WTC11 (cell line): Measurements from ENCODE around the gene RIC3. TPM values are rescaled to one million over a fixed set of nuclear protein-coding genes. Genes with fewer than 3 reads are reported as not detected.

Experiments
- ATAC-seq: fragments of 200-7000 bp; cut with Tn5 transposase; 2 replicates; pipeline ENCODE4 v1.10.0; 2021; ENCODE audit warnings: mild to moderate bottlenecking, moderate library complexity
- CTCF ChIA-PET: fragments of 300-600 bp; sonication (Branson Sonifier 250); formaldehyde crosslinking; loops from one replicate; lab custom pipeline; 2021; ENCODE audit warnings: antibody characterized with exemption; lab: Charles Lee
- POLR2A ChIA-PET: fragments of 350-600 bp; sonication (Branson Sonifier 250); formaldehyde crosslinking; loops from one replicate; lab custom pipeline; 2021; ENCODE audit warnings: antibody characterized with exemption; lab: Charles Lee
- DNase-seq: peaks from one replicate; pipeline ENCODE4 v3.0.0; 2021; ENCODE audit warnings: low spot score
- H3K27ac Mint-ChIP-seq: 2 replicates; pipeline ENCODE4 v1.8.0; 2021; ENCODE audit warnings: mixed read lengths
- H3K27me3 Mint-ChIP-seq: 2 replicates; pipeline ENCODE4 v1.8.0; 2021; ENCODE audit warnings: low read depth, mild to moderate bottlenecking, moderate library complexity, mixed read lengths
- H3K36me3 Mint-ChIP-seq: 2 replicates; pipeline ENCODE4 v1.8.0; 2021; ENCODE audit warnings: mixed read lengths
- H3K4me1 Mint-ChIP-seq: 2 replicates; pipeline ENCODE4 v1.8.0; 2022; ENCODE audit warnings: mixed read lengths
- H3K4me3 Mint-ChIP-seq: 2 replicates; pipeline ENCODE4 v1.8.0; 2021; ENCODE audit warnings: mild to moderate bottlenecking, moderate library complexity, mixed read lengths
- H3K9me3 Mint-ChIP-seq: 2 replicates; pipeline ENCODE4 v1.8.0; 2021; ENCODE audit warnings: mixed read lengths
- AR ChIP-seq: fragments of 250-450 bp; sonication (Bioruptor Pico); IDR thresholded peaks from 2 replicates; pipeline ENCODE4 v1.9.0; 2021; ENCODE audit warnings: mild to moderate bottlenecking
- HMGA2 ChIP-seq: fragments of 250-450 bp; sonication (Bioruptor Pico); IDR thresholded peaks from 2 replicates; pipeline ENCODE4 v1.4.0; 2021; ENCODE audit warnings: mild to moderate bottlenecking, moderate library complexity
- MLX ChIP-seq: sonication (generic); formaldehyde crosslinking; IDR thresholded peaks from 2 replicates; pipeline ENCODE4 v1.8.1; 2023; ENCODE audit warnings: mild to moderate bottlenecking, missing genetic modification reagents, moderate library complexity
- NFYB ChIP-seq: sonication (generic); formaldehyde crosslinking; conservative IDR thresholded peaks from 2 replicates; pipeline ENCODE4 v1.8.0; 2022; ENCODE audit warnings: low read depth, missing genetic modification reagents
- NR2C2 ChIP-seq: sonication (generic); formaldehyde crosslinking; IDR thresholded peaks from 2 replicates; pipeline ENCODE4 v1.8.0; 2022; ENCODE audit warnings: mild to moderate bottlenecking, missing genetic modification reagents
- TCF7 ChIP-seq: sonication (generic); formaldehyde crosslinking; IDR thresholded peaks from 2 replicates; pipeline ENCODE4 v1.8.0; 2022; ENCODE audit warnings: mild to moderate bottlenecking, low read depth, missing genetic modification reagents, moderate library complexity
- ZBTB43 ChIP-seq: sonication (generic); formaldehyde crosslinking; IDR thresholded peaks from 2 replicates; pipeline ENCODE4 v1.8.1; 2023; ENCODE audit warnings: mild to moderate bottlenecking, missing genetic modification reagents
- ZNF317 ChIP-seq: sonication (generic); formaldehyde crosslinking; IDR thresholded peaks from 2 replicates; pipeline ENCODE4 v1.8.1; 2023; ENCODE audit warnings: low read depth, mild to moderate bottlenecking, moderate library complexity, missing genetic modification reagents, borderline replicate concordance
- ZNF396 ChIP-seq: fragments of 250-450 bp; sonication (Bioruptor Pico); IDR thresholded peaks from 2 replicates; pipeline ENCODE4 v1.8.0; 2021; ENCODE audit warnings: mild to moderate bottlenecking, moderate library complexity, borderline replicate concordance
- ZNF416 ChIP-seq: fragments of 250-450 bp; sonication (Bioruptor Pico); IDR thresholded peaks from 2 replicates; pipeline ENCODE4 v1.9.0; 2021; ENCODE audit warnings: mild to moderate bottlenecking, inconsistent platforms
- ZNF671 ChIP-seq: fragments of 250-450 bp; sonication (Bioruptor Pico); IDR thresholded peaks from 2 replicates; pipeline ENCODE4 v1.8.0; 2021; ENCODE audit warnings: mild to moderate bottlenecking
- total RNA-seq: library from RNA; stranded (reverse); gene quantifications from 3 replicates; pipeline ENCODE4 v1.2.3, GENCODE V29; 2021
- TF ChIP-seq, protein P1 (sequence below): sonication (generic); formaldehyde crosslinking; IDR thresholded peaks from 2 replicates; pipeline ENCODE4 v1.8.0; 2022; ENCODE audit warnings: mild to moderate bottlenecking, missing genetic modification reagents
- TF ChIP-seq, protein P2 (sequence below): fragments of 250-450 bp; sonication (Bioruptor Pico); conservative IDR thresholded peaks from 2 replicates; pipeline ENCODE4 v1.9.0; 2021; ENCODE audit warnings: mild to moderate bottlenecking

The RIC3 gene
- total RNA-seq, 1 experiment from 2014 or later: 15.7 TPM

DNA sequence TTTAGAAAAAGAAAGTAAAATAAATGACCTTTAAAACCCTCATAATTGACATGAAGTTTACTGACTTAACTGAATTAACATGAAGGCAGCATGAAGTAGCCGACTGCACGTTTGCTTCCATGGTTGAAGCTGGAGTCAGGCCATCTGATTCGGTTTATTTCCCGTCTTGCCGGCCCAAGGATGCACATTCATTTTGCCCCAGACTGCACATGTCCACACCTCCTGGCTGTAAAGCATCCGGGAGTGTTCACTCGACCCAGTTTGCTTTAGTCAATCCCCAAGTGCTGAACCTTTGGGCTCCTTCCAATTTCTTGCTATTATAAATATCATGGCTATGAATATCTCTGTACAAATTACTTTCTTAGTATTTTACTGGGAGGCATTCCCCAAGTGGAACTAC is 105.5 kb downstream of the RIC3 start:
- TF ChIP-seq NR2C2 (CRISPR knock-in tag) (no peak), ZNF671 (CRISPR knock-in tag) (no peak), MLX (CRISPR knock-in tag) (no peak)
- Mint-ChIP-seq H3K27me3 (no peaks in the 10 kb centered on the region), H3K36me3 (no peaks in the 10 kb centered on the region), H3K4me3 (no peak overlapping the region), H3K27ac (no peak overlapping the region), H3K4me1 (peaks cover 20% of the 10 kb centered on the region), H3K9me3 (no peaks in the 10 kb centered on the region)
- ChIA-PET CTCF (interaction anchor here (1.1 to 1.2 kb wide), 2 partner anchors 8 to 36 kb away, joined by 4 read pairs; no protein-coding TSS in a partner anchor), POLR2A (no interaction called here)
- DNase-seq: no peak
- ATAC-seq: no peak

DNA sequence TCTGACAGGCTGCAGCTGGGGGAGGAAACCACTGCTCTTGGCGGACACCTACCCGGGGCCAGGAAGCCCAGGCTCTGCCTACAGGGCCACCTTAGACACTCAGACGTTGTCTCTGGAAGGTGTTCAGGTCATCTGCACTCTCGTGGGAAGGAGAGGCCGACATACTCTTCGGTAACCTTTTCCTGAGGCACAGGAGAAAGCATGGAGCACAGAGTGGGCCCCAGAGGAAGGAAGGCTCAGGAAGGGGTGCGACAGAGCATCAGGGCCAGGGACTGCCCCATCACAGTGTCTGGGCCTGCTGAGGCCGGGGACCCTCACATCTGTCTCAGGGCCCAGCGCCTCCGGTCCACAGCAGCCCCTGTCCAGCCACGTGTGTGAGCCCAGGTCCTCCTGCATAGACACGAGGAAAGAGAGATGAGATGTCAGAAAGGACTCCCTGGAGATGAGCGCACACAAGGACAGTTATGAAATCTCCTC is 106.0 kb downstream of the RIC3 start:
- CTCF ChIA-PET: interaction anchor here (1.0 to 1.5 kb wide), 4 partner anchors 12 to 30 kb away, joined by 3 to 9 read pairs (median 4); no protein-coding TSS in a partner anchor
- TF ChIP-seq AR (no peak), HMGA2 (CRISPR knock-in tag) (no peak)
- H3K27me3 Mint-ChIP-seq: no peaks in the 10 kb centered on the region
- H3K4me1 Mint-ChIP-seq: peaks cover 15% of the 10 kb centered on the region
- DNase-seq (no peak), ATAC-seq (no peak)
- H3K9me3 Mint-ChIP-seq: no peaks in the 10 kb centered on the region
- H3K4me3 Mint-ChIP-seq: no peak overlapping the region
- POLR2A ChIA-PET: no interaction called here
- H3K27ac Mint-ChIP-seq: no peak overlapping the region
- no peaks in the 10 kb centered on the region for H3K36me3 Mint-ChIP-seq

- Mint-ChIP-seq H3K9me3 (no peaks in the 10 kb centered on the region), H3K36me3 (no peaks in the 10 kb centered on the region), H3K4me3 (no peak overlapping the region)
- no peak for DNase-seq
- POLR2A ChIA-PET: no interaction called here
- no peak for ATAC-seq
- TF ChIP-seq ZNF416 (CRISPR knock-in tag): no peak
- TF ChIP-seq, protein P1, sequence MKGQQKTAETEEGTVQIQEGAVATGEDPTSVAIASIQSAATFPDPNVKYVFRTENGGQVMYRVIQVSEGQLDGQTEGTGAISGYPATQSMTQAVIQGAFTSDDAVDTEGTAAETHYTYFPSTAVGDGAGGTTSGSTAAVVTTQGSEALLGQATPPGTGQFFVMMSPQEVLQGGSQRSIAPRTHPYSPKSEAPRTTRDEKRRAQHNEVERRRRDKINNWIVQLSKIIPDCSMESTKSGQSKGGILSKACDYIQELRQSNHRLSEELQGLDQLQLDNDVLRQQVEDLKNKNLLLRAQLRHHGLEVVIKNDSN (CRISPR knock-in tag): no peak
- TF ChIP-seq, all 79 proteins: peak for 0
- CTCF ChIA-PET: interaction anchor here (0.5 to 1.5 kb wide), 7 partner anchors 11 to 1473 kb away, joined by 3 to 9 read pairs (median 3); no protein-coding TSS in a partner anchor
- H3K27me3 Mint-ChIP-seq: no peaks in the 10 kb centered on the region
- H3K27ac Mint-ChIP-seq: no peak overlapping the region
- peaks cover 8% of the 10 kb centered on the region for H3K4me1 Mint-ChIP-seq
These were observed 107.0 kb downstream of the RIC3 start for GRCh38 chr11:8061555-8062428.

- ATAC-seq (no peak), DNase-seq (no peak)
- TF ChIP-seq, protein P2, sequence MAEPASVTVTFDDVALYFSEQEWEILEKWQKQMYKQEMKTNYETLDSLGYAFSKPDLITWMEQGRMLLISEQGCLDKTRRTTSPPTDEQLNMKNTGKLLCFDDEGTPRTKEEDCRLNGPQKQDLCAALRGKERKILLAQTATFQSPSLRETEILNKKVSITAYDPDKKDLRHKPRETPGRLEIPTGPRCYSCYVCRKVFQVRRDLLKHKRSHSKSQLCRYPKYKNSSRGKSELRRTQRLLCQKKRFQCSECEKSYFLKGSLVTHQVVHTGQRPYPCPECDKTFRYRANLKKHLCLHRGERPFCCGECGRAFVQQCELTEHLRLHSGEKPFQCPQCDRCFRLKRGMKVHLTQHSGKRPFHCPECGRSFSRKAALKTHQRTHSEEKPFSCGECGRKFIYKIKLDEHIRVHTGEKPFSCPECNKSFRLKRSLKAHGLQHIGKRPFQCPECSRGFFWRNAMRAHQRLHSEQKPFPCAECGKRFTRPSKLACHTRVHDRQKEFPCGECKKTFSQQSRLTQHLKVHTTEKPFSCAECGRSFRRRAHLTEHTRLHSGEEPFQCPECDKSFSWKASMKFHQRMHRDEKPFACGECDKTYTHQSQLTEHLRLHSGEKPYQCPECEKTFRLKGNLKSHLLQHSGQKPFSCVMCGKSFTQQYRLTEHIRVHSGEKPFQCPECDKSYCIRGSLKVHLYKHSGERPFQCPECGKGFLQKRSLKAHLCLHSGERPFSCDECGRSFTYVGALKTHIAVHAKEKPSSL: no peak
- no peak for TF ChIP-seq ZBTB43 (CRISPR knock-in tag)
- no peak for TF ChIP-seq NFYB
- TF ChIP-seq ZNF396 (CRISPR knock-in tag): no peak
- no peak for TF ChIP-seq TCF7 (CRISPR knock-in tag)
- no peak for TF ChIP-seq ZNF317 (CRISPR knock-in tag)
- H3K27ac Mint-ChIP-seq: no peak overlapping the region
- POLR2A ChIA-PET: no interaction called here
- no peaks in the 10 kb centered on the region for H3K36me3 Mint-ChIP-seq
- no peaks in the 10 kb centered on the region for H3K27me3 Mint-ChIP-seq
- H3K4me3 Mint-ChIP-seq: no peak overlapping the region
- peaks cover 14% of the 10 kb centered on the region for H3K4me1 Mint-ChIP-seq
- no peaks in the 10 kb centered on the region for H3K9me3 Mint-ChIP-seq
- CTCF ChIA-PET: interaction anchor here (1.4 to 1.5 kb wide), 3 partner anchors 28 to 39 kb away, joined by 3 to 9 read pairs (median 6); no protein-coding TSS in a partner anchor
These were observed 107.8 kb downstream of the RIC3 start for GRCh38 chr11:8060801-8061554.
